Ishikawa (cell line): ENCODE measurements around the gene NR3C1.

Experiments used
- CEBPB ChIP-seq: IDR thresholded peaks from 2 replicates; pipeline ENCODE4 v1.6.1; 2012
- CREB1 ChIP-seq: IDR thresholded peaks from 2 replicates; pipeline ENCODE4 v1.6.1; 2012; ENCODE audit warnings: low read depth
- EGR1 ChIP-seq: IDR thresholded peaks from 2 replicates; pipeline ENCODE4 v1.6.1; 2012
- EP300 ChIP-seq: IDR thresholded peaks from 2 replicates; pipeline ENCODE4 v1.6.1; 2012; ENCODE audit warnings: borderline replicate concordance
- FOXM1 ChIP-seq: IDR thresholded peaks from 2 replicates; pipeline ENCODE4 v1.6.1; 2012; ENCODE audit warnings: low read depth, borderline replicate concordance
- MAX ChIP-seq: IDR thresholded peaks from 2 replicates; pipeline ENCODE4 v1.6.1; 2012
- NFIC ChIP-seq: IDR thresholded peaks from 2 replicates; pipeline ENCODE4 v1.6.1; 2012
- RAD21 ChIP-seq: IDR thresholded peaks from 2 replicates; pipeline ENCODE4 v1.6.1; 2012; ENCODE audit warnings: low read depth
- REST ChIP-seq: IDR thresholded peaks from 2 replicates; pipeline ENCODE4 v1.6.1; 2012; ENCODE audit warnings: low read depth, mild to moderate bottlenecking
- TAF1 ChIP-seq: IDR thresholded peaks from 2 replicates; pipeline ENCODE4 v1.6.1; 2012; ENCODE audit warnings: low read depth, mild to moderate bottlenecking
- TCF12 ChIP-seq: IDR thresholded peaks from 2 replicates; pipeline ENCODE4 v1.6.1; 2012; ENCODE audit warnings: low read depth
- TEAD4 ChIP-seq: IDR thresholded peaks from 2 replicates; pipeline ENCODE4 v1.6.1; 2012
- USF1 ChIP-seq: IDR thresholded peaks from 2 replicates; pipeline ENCODE4 v1.6.1; 2012
- YY1 ChIP-seq: IDR thresholded peaks from 2 replicates; pipeline ENCODE4 v1.6.1; 2012; ENCODE audit warnings: low read depth
- ZBTB7A ChIP-seq: IDR thresholded peaks from 2 replicates; pipeline ENCODE4 v1.6.1; 2012; ENCODE audit warnings: low read depth

NR3C1 gene

GRCh38 chr5:143248391-143248790 is 155.1 kb downstream of the NR3C1 start:
- no peak for TF ChIP-seq CREB1
- TF ChIP-seq RAD21: no peak
- no peak for TF ChIP-seq REST

GRCh38 chr5:143247134-143247815 is 156.2 kb downstream of the NR3C1 start:
- TF ChIP-seq YY1: no peak
- no peak for TF ChIP-seq ZBTB7A
- TF ChIP-seq NFIC: no peak
- TF ChIP-seq FOXM1: no peak
- no peak for TF ChIP-seq REST
- TF ChIP-seq MAX: no peak
- no peak for TF ChIP-seq CREB1
- no peak for TF ChIP-seq USF1
- TF ChIP-seq EP300: no peak
- no peak for TF ChIP-seq TEAD4
- TF ChIP-seq TCF12: no peak
- TF ChIP-seq TAF1: no peak

GRCh38 chr5:143245929-143246561 is 157.4 kb downstream of the NR3C1 start:
- TF ChIP-seq RAD21 (peak; percentile 6; the same call in 1 of the 2 replicates), USF1 (0 out of 2 replicates have a peak, but pooled peaks have one; percentile 4), EGR1 (no peak), MAX (no peak; the same call in none of the 2 replicates), ZBTB7A (0 out of 2 replicates have a peak, but pooled peaks have one; percentile 25), TCF12 (peak; percentile 89), FOXM1 (peak; percentile 53), NFIC (peak; percentile 87), CEBPB (0 out of 2 replicates have a peak, but pooled peaks have one; percentile 17), EP300 (peak; percentile 71; the same call in 1 of the 2 replicates), TEAD4 (peak; percentile 61), YY1 (peak; percentile 78), TAF1 (no peak)

- TF ChIP-seq CREB1 (no peak), NFIC (no peak), CEBPB (no peak), REST (no peak), ZBTB7A (no peak)
Measured at GRCh38 chr5:143244990-143245389, 158.5 kb downstream of the NR3C1 start.
